ENCODE results near the gene SPECC1.
"Not testable (repeated sequence)": the region's sequence is repeated elsewhere in the genome, so short reads cannot be mapped to it uniquely, and the experiment has no call there.

Gene SPECC1

GRCh38 chr17:20073055-20073979 lies 64.2 kb downstream of the SPECC1 start:
- peak; percentile 56 for DNase-seq

- DNase-seq: no peak
Observed at GRCh38 chr17:20074001-20074400, 64.8 kb downstream of the SPECC1 start.

GRCh38 chr17:20074489-20074888 lies 65.3 kb downstream of the SPECC1 start:
- peak; percentile 25 for DNase-seq

- not testable (repeated sequence) for DNase-seq
Observed at GRCh38 chr17:20076137-20076536, 67.0 kb downstream of the SPECC1 start.

- no peak for DNase-seq
Observed at GRCh38 chr17:20077978-20078685, 69.0 kb downstream of the SPECC1 start.

- no peak for DNase-seq
Observed at GRCh38 chr17:20080513-20080912, 71.4 kb downstream of the SPECC1 start.

- DNase-seq: no peak
Observed at GRCh38 chr17:20083156-20083859, 74.1 kb downstream of the SPECC1 start.

- DNase-seq: no peak
Observed at GRCh38 chr17:20084621-20085282, 75.6 kb downstream of the SPECC1 start.

- DNase-seq: no peak
Observed at GRCh38 chr17:20085283-20085845, 76.2 kb downstream of the SPECC1 start.

GRCh38 chr17:20086416-20087076 lies 77.4 kb downstream of the SPECC1 start:
- DNase-seq: no peak

- no peak for DNase-seq
Observed at GRCh38 chr17:20087538-20088250, 78.5 kb downstream of the SPECC1 start.

- no peak for DNase-seq
Observed at GRCh38 chr17:20089756-20090547, 80.8 kb downstream of the SPECC1 start.

GRCh38 chr17:20091174-20092029 lies 82.2 kb downstream of the SPECC1 start:
- DNase-seq: no peak

- no peak for DNase-seq
Observed at GRCh38 chr17:20092261-20092867, 83.2 kb downstream of the SPECC1 start.

- no peak for DNase-seq
Observed at GRCh38 chr17:20092973-20093626, 83.9 kb downstream of the SPECC1 start.

- no peak for DNase-seq
Observed at GRCh38 chr17:20094777-20095176, 85.6 kb downstream of the SPECC1 start.

- no peak for DNase-seq
Observed at GRCh38 chr17:20095336-20096080, 86.3 kb downstream of the SPECC1 start.

GRCh38 chr17:20096430-20096829 lies 87.3 kb downstream of the SPECC1 start:
- no peak for DNase-seq
